Loucy (cell line): Measurements from ENCODE around the gene CAPN8.
A peak's percentile ranks its signal among the peaks of the same experiment; 100 is the strongest.

Experiments
- H2AFZ ChIP-seq: fragments of 200-600 bp; sonication (generic); 2 replicates; pipeline ENCODE4 v1.6.0; 2016; ENCODE audit warnings: antibody characterized with exemption, mild to moderate bottlenecking, low read length, moderate library complexity
- H3F3A ChIP-seq: fragments of 200-600 bp; 2 replicates; pipeline ENCODE4 v1.6.0; 2016; ENCODE audit warnings: antibody characterized with exemption, low read depth, mild to moderate bottlenecking
- H3K27me3 ChIP-seq: fragments of 200-600 bp; sonication (generic); 2 replicates; pipeline ENCODE4 v1.6.1; 2014; ENCODE audit warnings: low read length, mild to moderate bottlenecking; ENCODE audit not compliant: insufficient read depth, poor library complexity, severe bottlenecking
- H3K36me3 ChIP-seq: fragments of 200-600 bp; sonication (generic); 2 replicates; pipeline ENCODE4 v1.6.1; 2016; ENCODE audit warnings: low read length; ENCODE audit not compliant: insufficient read depth
- H3K4me1 ChIP-seq: fragments of 200-600 bp; sonication (generic); 2 replicates; pipeline ENCODE4 v1.5.1; 2014; ENCODE audit warnings: low read length, mild to moderate bottlenecking; ENCODE audit not compliant: insufficient read depth, poor library complexity, severe bottlenecking
- H3K4me2 ChIP-seq: fragments of 200-600 bp; sonication (generic); 2 replicates; pipeline ENCODE4 v1.6.0; 2014; ENCODE audit warnings: antibody characterized with exemption, low read length, low read depth, mild to moderate bottlenecking; ENCODE audit not compliant: poor library complexity, severe bottlenecking
- H3K4me3 ChIP-seq: fragments of 200-600 bp; sonication (generic); 2 replicates; pipeline ENCODE4 v1.5.1; 2014; ENCODE audit warnings: low read length, mild to moderate bottlenecking, mixed read lengths; ENCODE audit not compliant: poor library complexity, severe bottlenecking
- H3K79me2 ChIP-seq: fragments of 200-600 bp; sonication (generic); 2 replicates; pipeline ENCODE4 v1.6.1; 2014; ENCODE audit warnings: low read length; ENCODE audit not compliant: insufficient read depth
- H3K9ac ChIP-seq: fragments of 200-600 bp; sonication (generic); 2 replicates; pipeline ENCODE4 v1.6.0; 2014; ENCODE audit warnings: mild to moderate bottlenecking, low read depth, low read length, moderate library complexity; ENCODE audit not compliant: poor library complexity, severe bottlenecking
- H3K9me2 ChIP-seq: fragments of 200-600 bp; sonication (generic); replicated peaks from 2 replicates; pipeline ENCODE4 v1.6.1; 2016; ENCODE audit warnings: low read depth, low read length, mixed read lengths
- H3K9me3 ChIP-seq: fragments of 200-600 bp; sonication (generic); 2 replicates; pipeline ENCODE4 v1.6.1; 2014; ENCODE audit warnings: mild to moderate bottlenecking, antibody characterized with exemption, low read length, low read depth; ENCODE audit not compliant: insufficient read depth
- H4K20me1 ChIP-seq: fragments of 200-600 bp; sonication (generic); 2 replicates; pipeline ENCODE4 v1.6.0; 2014; ENCODE audit warnings: antibody characterized with exemption, low read length, mild to moderate bottlenecking; ENCODE audit not compliant: insufficient read depth, poor library complexity, severe bottlenecking
- CTCF ChIP-seq: fragments of 200-600 bp; sonication (generic); conservative IDR thresholded peaks from 2 replicates; pipeline ENCODE4 v1.5.1; 2014; ENCODE audit warnings: mild to moderate bottlenecking, antibody characterized with exemption, low read length
- EZH2phosphoT487 ChIP-seq: fragments of 200-600 bp; IDR thresholded peaks from 2 replicates; pipeline ENCODE4 v1.6.1; 2018; ENCODE audit warnings: antibody characterized with exemption, mild to moderate bottlenecking, moderate library complexity, borderline replicate concordance

CAPN8 gene

GRCh38 chr1:223674119-223674890 lies 8.8 kb upstream of the CAPN8 start:
- H3K9ac ChIP-seq: no peak overlapping the region
- no peaks in the 10 kb centered on the region for H3K36me3 ChIP-seq
- peaks cover 13% of the 10 kb centered on the region; the same call in 1 of the 2 replicates for H3K9me3 ChIP-seq
- no peaks in the 10 kb centered on the region for H3K27me3 ChIP-seq
- no peak for TF ChIP-seq CTCF
- TF ChIP-seq EZH2phosphoT487: no peak
- no peaks in the 10 kb centered on the region for H3K9me2 ChIP-seq
- H2AFZ ChIP-seq: no peak overlapping the region
- no peaks in the 10 kb centered on the region for H3K79me2 ChIP-seq
- no peaks in the 10 kb centered on the region for H3K4me1 ChIP-seq
- H3K4me2 ChIP-seq: no peak overlapping the region
- H3F3A ChIP-seq: no peaks in the 10 kb centered on the region
- no peaks in the 10 kb centered on the region for H4K20me1 ChIP-seq
- no peak overlapping the region for H3K4me3 ChIP-seq

- no peak overlapping the region for H3K4me3 ChIP-seq
- H3K9ac ChIP-seq: no peak overlapping the region
- H3K9me3 ChIP-seq: peaks cover 9% of the 10 kb centered on the region; the same call in 1 of the 2 replicates
- no peaks in the 10 kb centered on the region for H3K36me3 ChIP-seq
- no peak overlapping the region for H3K4me2 ChIP-seq
- no peaks in the 10 kb centered on the region for H3K4me1 ChIP-seq
- no peaks in the 10 kb centered on the region for H3K27me3 ChIP-seq
- no peaks in the 10 kb centered on the region for H4K20me1 ChIP-seq
- peak; percentile 72 for TF ChIP-seq CTCF
- TF ChIP-seq EZH2phosphoT487: no peak
- no peak overlapping the region for H2AFZ ChIP-seq
- no peaks in the 10 kb centered on the region for H3K79me2 ChIP-seq
- no peaks in the 10 kb centered on the region for H3K9me2 ChIP-seq
- no peaks in the 10 kb centered on the region for H3F3A ChIP-seq
These were observed 5.1 kb upstream of the CAPN8 start for GRCh38 chr1:223670458-223671159.

GRCh38 chr1:223669003-223669795 lies 3.7 kb upstream of the CAPN8 start:
- H3K4me2 ChIP-seq: no peak overlapping the region
- H3K9me3 ChIP-seq: peaks cover 6% of the 10 kb centered on the region; the same call in 1 of the 2 replicates
- H3K4me3 ChIP-seq: no peak overlapping the region
- no peaks in the 10 kb centered on the region for H3K27me3 ChIP-seq
- no peaks in the 10 kb centered on the region for H3K79me2 ChIP-seq
- no peaks in the 10 kb centered on the region for H4K20me1 ChIP-seq
- no peak overlapping the region for H2AFZ ChIP-seq
- no peaks in the 10 kb centered on the region for H3F3A ChIP-seq
- no peak for TF ChIP-seq EZH2phosphoT487
- no peaks in the 10 kb centered on the region for H3K36me3 ChIP-seq
- no peak overlapping the region for H3K9ac ChIP-seq
- no peaks in the 10 kb centered on the region for H3K9me2 ChIP-seq
- H3K4me1 ChIP-seq: no peaks in the 10 kb centered on the region
